ENCODE results near the gene MAP2K1. TPM values are rescaled to one million over a fixed set of nuclear protein-coding genes. Genes with fewer than 3 reads are reported as not detected.
"Not testable (repeated sequence)": the region's sequence is repeated elsewhere in the genome, so short reads cannot be mapped to it uniquely, and the experiment has no call there.

The MAP2K1 gene
- total RNA-seq, 1 donor from 2014 or later = 57.7 TPM

GRCh38 chr15:66497502-66498455 is 111.1 kb downstream of the MAP2K1 start, which contains the start of gene SNAPC5:
Gene SNAPC5 (minus strand): TSS chr15:66497762. CDS start chr15:66497731, 31 bp downstream.
- DNase-seq (ENCODE audit: low read depth) (peak; percentile 88), FAIRE-seq (no peak)
- H3K4me3 ChIP-seq (ENCODE audit: low read depth, low read length) = peak within 1 kb of the TSS; percentile 75
- H3K36me3 ChIP-seq (ENCODE audit: control insufficient read depth, insufficient read depth, low read length) = peaks cover 14% of the 10 kb centered on the region
- H3K27me3 ChIP-seq (ENCODE audit: control insufficient read depth, insufficient read depth, low read length) = no peaks in the 10 kb centered on the region
- TF ChIP-seq CTCF (IDR thresholded peaks at IDR 0.05; ENCODE audit: insufficient read depth, low read length, severe bottlenecking) = peak; percentile 91

GRCh38 chr15:66498501-66499386 is 112.0 kb downstream of the MAP2K1 start:
- peak; percentile 34 for DNase-seq (ENCODE audit: low read depth)
- Histone ChIP-seq H3K36me3 (ENCODE audit: control insufficient read depth, insufficient read depth, low read length) (peaks cover 15% of the 10 kb centered on the region), H3K27me3 (ENCODE audit: control insufficient read depth, insufficient read depth, low read length) (no peaks in the 10 kb centered on the region), H3K4me3 (ENCODE audit: low read depth, low read length) (no peak overlapping the region)
- TF ChIP-seq CTCF (IDR thresholded peaks at IDR 0.05; ENCODE audit: insufficient read depth, low read length, severe bottlenecking) = peak; percentile 17
- FAIRE-seq = no peak

GRCh38 chr15:66500346-66500745 is 113.6 kb downstream of the MAP2K1 start:
- H3K27me3 ChIP-seq (ENCODE audit: control insufficient read depth, insufficient read depth, low read length); FAIRE-seq; DNase-seq (ENCODE audit: low read depth); H3K4me3 ChIP-seq (ENCODE audit: low read depth, low read length): not testable (repeated sequence)
- peaks cover 13% of the 10 kb centered on the region for H3K36me3 ChIP-seq (ENCODE audit: control insufficient read depth, insufficient read depth, low read length)

GRCh38 chr15:66502491-66502890 is 115.8 kb downstream of the MAP2K1 start:
- FAIRE-seq = no peak
- DNase-seq (ENCODE audit: low read depth) = no peak
- peaks cover 11% of the 10 kb centered on the region for H3K36me3 ChIP-seq (ENCODE audit: control insufficient read depth, insufficient read depth, low read length)
- no peak overlapping the region for H3K4me3 ChIP-seq (ENCODE audit: low read depth, low read length)
- TF ChIP-seq CTCF (IDR thresholded peaks at IDR 0.05; ENCODE audit: insufficient read depth, low read length, severe bottlenecking) = no peak
- H3K27me3 ChIP-seq (ENCODE audit: control insufficient read depth, insufficient read depth, low read length) = no peaks in the 10 kb centered on the region

- not testable (repeated sequence) for FAIRE-seq; H3K27me3 ChIP-seq (ENCODE audit: control insufficient read depth, insufficient read depth, low read length); DNase-seq (ENCODE audit: low read depth)
- peaks cover 11% of the 10 kb centered on the region for H3K36me3 ChIP-seq (ENCODE audit: control insufficient read depth, insufficient read depth, low read length)
- H3K4me3 ChIP-seq (ENCODE audit: low read depth, low read length) = peak overlapping the region; percentile 100
Observed at GRCh38 chr15:66503041-66503648, 116.4 kb downstream of the MAP2K1 start.

GRCh38 chr15:66503780-66504562 is 117.3 kb downstream of the MAP2K1 start:
- Histone ChIP-seq H3K36me3 (ENCODE audit: control insufficient read depth, insufficient read depth, low read length) (peaks cover 11% of the 10 kb centered on the region), H3K4me3 (ENCODE audit: low read depth, low read length) (peak overlapping the region; percentile 100), H3K27me3 (ENCODE audit: control insufficient read depth, insufficient read depth, low read length) (no peaks in the 10 kb centered on the region)
- TF ChIP-seq CTCF (IDR thresholded peaks at IDR 0.05; ENCODE audit: insufficient read depth, low read length, severe bottlenecking) = no peak
- DNase-seq (ENCODE audit: low read depth) = no peak
- no peak for FAIRE-seq
